Pancreas (tissue), 10 donors: Measurements from ENCODE around the gene FCN3. TPM values are rescaled to one million over a fixed set of nuclear protein-coding genes. Genes with fewer than 3 reads are reported as not detected.
"Not testable (repeated sequence)": the region's sequence is repeated elsewhere in the genome, so short reads cannot be mapped to it uniquely, and the experiment has no call there.

Source experiments
- ATAC-seq, 4 donors: fragments of 200-7000 bp; cut with Tn5 transposase; one replicate each; pipeline versions ENCODE4 v1.8.0 to v1.9.1; 2020; ENCODE audit warnings: mild to moderate bottlenecking in 4 of 4, moderate library complexity in 4 of 4
- DNase-seq, 6 donors: peaks; one replicate each; pipeline ENCODE4 v3.0.0-alpha.2; 2020
- FAIRE-seq: peaks from 2 replicates; lab custom pipeline; 2012; peaks lifted over from hg19 to GRCh38; lab: Jason Lieb, UNC
- H3K27ac ChIP-seq, 4 donors: fragments of 200-600 bp; sonication (generic); 1 replicate in 3 of 4; 2 replicates in 1 of 4; pipeline versions ENCODE4 v1.5.0 to v1.8.0; 2020
- H3K27me3 ChIP-seq, 4 donors: fragments of 200-600 bp; one replicate each; pipeline ENCODE4 v1.8.0; 2021
- H3K36me3 ChIP-seq, 3 donors: fragments of 200-600 bp; sonication (generic) in 1 of 3; one replicate each; pipeline versions ENCODE4 v1.5.0 to v1.8.0; 2020 to 2021
- H3K4me1 ChIP-seq, 3 donors: fragments of 200-600 bp; one replicate each; pipeline ENCODE4 v1.8.0; 2021
- H3K4me3 ChIP-seq, 4 donors: fragments of 200-600 bp; sonication (generic) in 2 of 4; one replicate each; pipeline versions ENCODE4 v1.5.0 to v1.8.0; 2020 to 2021
- H3K9me3 ChIP-seq, 4 donors: fragments of 200-600 bp; one replicate each; pipeline ENCODE4 v1.8.0; 2021
- WGBS, 2 donors: extraction: QIAGEN DNeasy Blood & Tissue Kit; methylation state at CpG; one replicate each; pipeline ENCODE4 v1.1.7; 2013; 5-methylcytosine and 5-hydroxymethylcytosine counted together
- intact Hi-C, 3 donors: fragments of 100-400 bp; cut with DNase I; formaldehyde crosslinking; loops; one replicate each; pipeline versions ENCODE4 v1.11.1 to v1.14.2; 2022
- polyA plus RNA-seq, 2 donors: library from polyadenylated mRNA; stranded (reverse); fragments of 200-250 nt; gene quantifications; one replicate each; pipeline ENCODE4 v1.2.3, GENCODE V29; 2013
- total RNA-seq, 6 donors: library from RNA; stranded (reverse); fragmentation: NEBNext Ultra II Directional in 4 of 6; extraction: Animal tissue kit (Norgen Biotek cat#: 25700) in 4 of 6; gene quantifications; one replicate each; pipeline versions ENCODE4 v1.2.1 to v1.2.4, GENCODE V29; 2021 to 2023
- TF ChIP-seq, protein P1 (sequence below), 4 donors: fragments of 200-600 bp; sonication (generic) in 3 of 4; IDR thresholded peaks; one replicate each; pipeline versions ENCODE4 v1.5.0 to v1.8.0; 2021; ENCODE audit warnings: antibody characterized with exemption in 4 of 4
- donor health status: healthy with polysubstance abuse.
- donor health status: DM: no; HTN: no; CAD: no; lungs with moderate emphysema.
- donor health status: DM: no; HTN: no; CAD: no.
- donor health status: control.
- donor health status: control.
- donor health status: Bipolar disorder and iron deficiency.
- donor health status: DM: yes; HTN: yes; CAD: no.
- donor health status: DM: no; HTN: no; CAD: no.
- donor health status: DM: no; HTN: no; CAD: no.
- donor health status: DM: yes; HTN: yes; CAD: no.

Gene FCN3
- total and polyA plus RNA-seq, 8 donors: 0.39 to 19.7 (median 3.7) TPM

DNA sequence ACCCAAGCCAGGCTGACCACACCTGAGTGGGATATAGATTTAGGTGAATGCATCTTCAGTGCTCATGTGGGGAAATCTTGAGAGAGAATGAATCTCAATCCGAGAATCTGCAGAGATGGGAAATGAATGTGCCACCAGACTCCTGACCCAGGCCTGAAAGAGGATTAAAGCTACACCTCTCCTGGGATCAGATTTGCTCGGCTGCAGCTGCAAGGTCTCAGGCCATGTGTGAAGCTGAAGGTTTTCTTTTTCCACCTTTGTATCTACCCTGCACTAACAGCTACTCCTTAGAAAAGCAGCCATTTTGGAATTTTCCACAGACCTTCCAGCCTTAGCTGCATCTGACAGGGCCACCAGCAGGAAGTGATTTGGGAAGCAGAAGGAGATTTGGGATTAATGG, 36.1 kb upstream of the FCN3 start:
- Histone ChIP-seq H3K9me3 (no peaks in the 10 kb centered on the region), H3K4me3 (no peak overlapping the region), H3K36me3 (peaks cover 0 to 77% (median 14%) of the 10 kb centered on the region in 3 donors), H3K4me1 (peaks cover 0 to 5% (median 0%) of the 10 kb centered on the region in 3 donors), H3K27me3 (no peaks in the 10 kb centered on the region), H3K27ac (no peak overlapping the region)
- FAIRE-seq (no peak), ATAC-seq (no peak), DNase-seq (no peak)
- 83 to 87% methylated on average over 2 of the region's 2 CpGs for WGBS, 2 donors
- intact Hi-C loops: loop anchor here in 1 of 3 donors (5.0 kb wide), 1 partner anchor 197 kb away; no protein-coding TSS in a partner anchor
- TF ChIP-seq, protein P1, sequence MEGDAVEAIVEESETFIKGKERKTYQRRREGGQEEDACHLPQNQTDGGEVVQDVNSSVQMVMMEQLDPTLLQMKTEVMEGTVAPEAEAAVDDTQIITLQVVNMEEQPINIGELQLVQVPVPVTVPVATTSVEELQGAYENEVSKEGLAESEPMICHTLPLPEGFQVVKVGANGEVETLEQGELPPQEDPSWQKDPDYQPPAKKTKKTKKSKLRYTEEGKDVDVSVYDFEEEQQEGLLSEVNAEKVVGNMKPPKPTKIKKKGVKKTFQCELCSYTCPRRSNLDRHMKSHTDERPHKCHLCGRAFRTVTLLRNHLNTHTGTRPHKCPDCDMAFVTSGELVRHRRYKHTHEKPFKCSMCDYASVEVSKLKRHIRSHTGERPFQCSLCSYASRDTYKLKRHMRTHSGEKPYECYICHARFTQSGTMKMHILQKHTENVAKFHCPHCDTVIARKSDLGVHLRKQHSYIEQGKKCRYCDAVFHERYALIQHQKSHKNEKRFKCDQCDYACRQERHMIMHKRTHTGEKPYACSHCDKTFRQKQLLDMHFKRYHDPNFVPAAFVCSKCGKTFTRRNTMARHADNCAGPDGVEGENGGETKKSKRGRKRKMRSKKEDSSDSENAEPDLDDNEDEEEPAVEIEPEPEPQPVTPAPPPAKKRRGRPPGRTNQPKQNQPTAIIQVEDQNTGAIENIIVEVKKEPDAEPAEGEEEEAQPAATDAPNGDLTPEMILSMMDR (IDR thresholded peaks at IDR 0.05): no peak

DNA sequence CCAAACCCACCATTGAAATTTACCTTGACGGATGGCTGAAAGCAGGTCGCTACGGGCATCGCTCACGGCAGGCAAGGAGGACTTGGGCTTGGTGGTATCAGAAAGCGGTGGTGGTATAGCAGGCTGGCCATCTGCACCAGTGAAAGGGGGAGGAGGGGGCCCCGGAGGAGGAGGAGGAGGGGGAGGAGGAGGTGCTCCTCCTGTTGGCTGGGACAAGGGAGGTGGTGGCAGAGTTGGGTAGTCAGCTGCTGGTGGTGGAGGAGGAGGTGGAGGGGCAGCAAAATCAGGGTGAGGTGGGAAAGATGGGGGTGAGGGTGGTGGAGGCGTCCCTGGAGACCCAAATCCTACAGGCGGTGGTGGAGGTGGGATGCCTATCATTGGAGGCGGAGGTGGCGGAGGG, 35.0 kb upstream of the FCN3 start:
- intact Hi-C loops: loop anchor here in 1 of 3 donors (5.0 kb wide), 1 partner anchor 198 kb away; no protein-coding TSS in a partner anchor
- no peaks in the 10 kb centered on the region for H3K27me3 ChIP-seq
- ATAC-seq: no peak
- H3K9me3 ChIP-seq: no peaks in the 10 kb centered on the region
- TF ChIP-seq, protein P1 (IDR thresholded peaks at IDR 0.05): no peak
- H3K27ac ChIP-seq: no peak overlapping the region
- H3K4me3 ChIP-seq: no peak overlapping the region
- no peak for FAIRE-seq
- WGBS, 2 donors: 91 to 93% methylated on average over 11 of the region's 11 CpGs
- H3K36me3 ChIP-seq: peaks cover 0 to 69% (median 9%) of the 10 kb centered on the region in 3 donors
- no peak for DNase-seq
- H3K4me1 ChIP-seq: no peaks in the 10 kb centered on the region

DNA sequence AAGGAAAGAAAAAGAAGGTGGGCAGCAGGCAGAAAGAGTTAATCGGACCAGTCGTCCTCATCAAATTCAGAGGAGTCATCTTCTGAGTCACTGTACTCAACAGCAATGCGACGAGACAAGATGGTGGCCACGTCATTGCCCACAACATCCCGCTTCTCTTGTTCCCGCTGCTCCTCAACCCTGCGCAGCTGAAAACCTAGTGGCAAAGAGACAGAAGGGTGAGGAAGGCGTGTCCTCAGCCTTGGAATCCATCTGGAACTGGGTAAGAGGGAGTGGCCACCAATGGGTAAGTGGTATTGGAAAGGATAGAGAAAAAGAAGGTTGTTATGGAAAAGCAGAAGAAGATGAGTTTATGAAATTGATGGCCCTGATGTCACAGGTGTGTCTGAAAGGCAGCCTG, 33.5 kb upstream of the FCN3 start:
- H3K27me3 ChIP-seq: no peaks in the 10 kb centered on the region
- intact Hi-C loops: no loop called here
- no peak overlapping the region for H3K4me3 ChIP-seq
- H3K9me3 ChIP-seq: no peaks in the 10 kb centered on the region
- H3K36me3 ChIP-seq: peaks cover 0 to 55% (median 0%) of the 10 kb centered on the region in 3 donors
- H3K4me1 ChIP-seq: no peaks in the 10 kb centered on the region
- DNase-seq (no peak), ATAC-seq (no peak), FAIRE-seq (no peak)
- 93% methylated on average over 9 of the region's 9 CpGs for WGBS, 2 donors
- TF ChIP-seq, protein P1 (IDR thresholded peaks at IDR 0.05): no peak
- no peak overlapping the region for H3K27ac ChIP-seq

DNA sequence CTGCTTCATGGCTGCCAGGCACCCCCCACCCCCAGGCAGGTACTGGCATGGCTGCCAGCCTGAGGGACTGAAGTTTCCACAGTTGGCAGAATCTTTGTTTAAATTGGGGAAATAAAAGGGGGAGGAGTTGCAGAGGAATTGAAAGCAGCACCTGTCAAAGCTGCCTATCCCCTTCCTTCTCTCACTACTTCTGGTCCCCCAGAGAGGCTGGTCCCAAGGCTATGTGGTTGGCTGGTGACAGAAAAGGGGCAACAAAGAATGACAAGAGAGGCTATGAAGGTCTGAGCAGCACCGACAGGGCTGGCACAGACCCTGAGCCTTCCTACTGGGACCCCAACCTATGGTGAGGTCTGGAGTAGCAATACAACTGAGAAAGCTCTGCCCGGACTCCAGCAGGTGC, 32.2 kb upstream of the FCN3 start:
- H3K4me3 ChIP-seq, DNase-seq, ATAC-seq, H3K27me3 ChIP-seq, intact Hi-C loops, H3K27ac ChIP-seq, FAIRE-seq, H3K4me1 ChIP-seq, H3K9me3 ChIP-seq: not testable (repeated sequence)
- 78 to 86% methylated on average over 2 of the region's 2 CpGs for WGBS, 2 donors
- H3K36me3 ChIP-seq: peaks cover 0 to 41% (median 0%) of the 10 kb centered on the region in 3 donors

DNA sequence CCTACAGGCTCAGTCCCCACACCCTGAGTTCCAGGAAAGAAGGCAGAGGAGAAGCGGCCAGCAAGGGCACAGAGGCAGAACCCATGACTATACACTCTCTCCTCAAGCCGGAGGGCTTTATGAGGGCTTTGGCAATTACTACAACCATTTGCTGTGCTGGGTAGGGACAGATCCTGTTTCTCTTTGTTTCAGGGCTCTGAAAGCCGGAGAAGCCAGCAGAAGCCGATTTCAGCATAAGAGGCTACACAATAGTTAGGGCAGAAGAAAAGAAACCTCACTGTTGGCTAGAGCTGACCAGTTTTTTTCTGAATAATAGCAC, 31.7 kb upstream of the FCN3 start:
- Histone ChIP-seq H3K4me3 (no peak overlapping the region), H3K27me3 (no peaks in the 10 kb centered on the region), H3K36me3 (peaks cover 0 to 37% (median 0%) of the 10 kb centered on the region in 3 donors), H3K27ac (peak overlapping the region in 1 of 4 donors; percentile 4), H3K9me3 (no peaks in the 10 kb centered on the region), H3K4me1 (peaks cover 0 to 10% (median 0%) of the 10 kb centered on the region in 3 donors)
- WGBS, 2 donors: 75 to 81% methylated on average over 4 of the region's 4 CpGs
- DNase-seq (no peak), ATAC-seq (no peak), FAIRE-seq (no peak)
- TF ChIP-seq, protein P1 (IDR thresholded peaks at IDR 0.05): no peak
- intact Hi-C loops: no loop called here

DNA sequence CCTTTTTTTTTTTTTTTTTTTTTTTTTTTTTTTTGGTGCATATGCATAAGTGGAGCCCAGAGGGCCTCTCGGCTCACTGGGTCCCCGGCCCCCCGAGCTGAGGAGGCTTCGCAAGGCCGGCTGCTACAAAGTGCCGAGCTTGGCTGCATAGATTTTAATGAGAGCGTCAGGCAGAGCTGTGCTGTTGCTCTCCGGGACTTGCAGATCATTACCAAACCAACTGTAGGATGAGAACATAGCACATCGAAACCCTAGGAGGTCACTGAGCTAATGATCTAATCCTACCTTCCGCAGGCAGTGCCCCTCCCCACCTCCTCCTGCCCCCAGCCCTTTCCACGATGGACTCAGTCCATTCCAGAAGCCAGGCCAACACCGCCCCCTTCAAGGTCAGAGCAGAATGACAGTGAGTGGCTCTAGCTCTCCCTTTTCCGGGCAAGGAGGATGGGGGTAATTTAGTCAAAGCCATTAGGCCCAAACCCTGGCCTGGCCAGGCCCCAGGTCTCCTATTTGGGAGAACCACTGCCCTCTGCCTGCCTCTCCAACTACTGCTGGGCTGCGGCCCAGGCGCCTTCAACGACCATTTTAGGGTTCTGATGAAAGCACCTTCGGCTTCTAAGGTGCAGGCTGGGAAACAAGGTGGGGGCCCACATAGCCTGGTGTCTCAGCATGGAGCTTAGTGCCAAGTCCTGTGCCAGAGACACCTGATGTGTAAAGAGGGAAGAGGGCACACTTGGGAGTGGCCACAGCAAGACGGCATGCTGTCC, 31.2 kb upstream of the FCN3 start:
- Histone ChIP-seq H3K27ac (peak overlapping the region in 1 of 4 donors; percentile 4), H3K36me3 (peaks cover 0 to 31% (median 0%) of the 10 kb centered on the region in 3 donors)
- DNase-seq, H3K27me3 ChIP-seq, intact Hi-C loops, FAIRE-seq, H3K9me3 ChIP-seq, H3K4me1 ChIP-seq, H3K4me3 ChIP-seq, ATAC-seq: not testable (repeated sequence)
- 80 to 83% methylated on average over 16 to 17 of the region's 18 CpGs for WGBS, 2 donors
